ENCODE results near the gene SDCBP2. TPM values are rescaled to one million over a fixed set of nuclear protein-coding genes. Genes with fewer than 3 reads are reported as not detected.

Gene SDCBP2
- total RNA-seq, 1 donor from 2014 or later, result 1.2 TPM

GRCh38 chr20:1266167-1266973 lies 62.6 kb downstream of the SDCBP2 start, which contains the start of gene SNPH:
Gene SNPH (plus strand): TSS chr20:1266294. CDS start chr20:1296240, 29,946 bp downstream.
- H3K4me1 Mint-ChIP-seq, result peaks cover 12% of the 10 kb centered on the region

GRCh38 chr20:1265916-1266166 lies 63.1 kb downstream of the SDCBP2 start:
- Mint-ChIP-seq H3K9me3 (peaks cover 4% of the 10 kb centered on the region), H3K36me3 (ENCODE audit: low read depth) (no peaks in the 10 kb centered on the region), H3K27me3 (peaks cover 6% of the 10 kb centered on the region), H3K27ac (peak overlapping the region; percentile 36), H3K4me3 (peak overlapping the region; percentile 82), H3K4me1 (peaks cover 12% of the 10 kb centered on the region)
- DNase-seq (no peak), ATAC-seq (ENCODE audit: low read depth) (no peak)
- ChIA-PET POLR2A (interaction anchor here (0.7 kb wide), 1 partner anchor 47 kb away, joined by 8 read pairs; no protein-coding TSS in a partner anchor), CTCF (no interaction called here)
- intact Hi-C loops (cut with micrococcal nuclease), result loop anchor here (1.0 to 2.0 kb wide), 2 partner anchors 40 to 59 kb away; partner anchors contain the start of gene RAD21L1
- TF ChIP-seq CTCF (IDR thresholded peaks at IDR 0.05), result no peak

More at GRCh38 chr20:1266167-1266973, 62.6 kb downstream of the SDCBP2 start, which contains the start of gene SNPH:
- CTCF ChIA-PET, result interaction anchor here (1.3 kb wide), 1 partner anchor 158 kb away, joined by 3 read pairs; no protein-coding TSS in a partner anchor
- DNase-seq (peak; percentile 45), ATAC-seq (ENCODE audit: low read depth) (peak; percentile 92)
- Mint-ChIP-seq H3K4me3 (peak within 1 kb of the TSS; percentile 82), H3K27ac (peak within 1 kb of the TSS; percentile 36), H3K27me3 (peaks cover 3% of the 10 kb centered on the region), H3K9me3 (peaks cover 4% of the 10 kb centered on the region), H3K36me3 (ENCODE audit: low read depth) (no peaks in the 10 kb centered on the region)
- intact Hi-C loops (cut with micrococcal nuclease), result loop anchor here (1.0 to 2.0 kb wide), 2 partner anchors 40 to 58 kb away; partner anchors contain the start of gene RAD21L1
- no peak for TF ChIP-seq CTCF (IDR thresholded peaks at IDR 0.05)
- POLR2A ChIA-PET, result interaction anchor here (0.7 kb wide), 1 partner anchor 46 kb away, joined by 8 read pairs; no protein-coding TSS in a partner anchor

GRCh38 chr20:1265226-1265915 lies 63.6 kb downstream of the SDCBP2 start:
- intact Hi-C loops (cut with micrococcal nuclease), result no loop called here
- H3K4me1 Mint-ChIP-seq, result peaks cover 12% of the 10 kb centered on the region
- peak overlapping the region; percentile 36 for H3K27ac Mint-ChIP-seq
- POLR2A ChIA-PET, result no interaction called here
- H3K4me3 Mint-ChIP-seq, result peak overlapping the region; percentile 82
- no peaks in the 10 kb centered on the region for H3K36me3 Mint-ChIP-seq (ENCODE audit: low read depth)
- DNase-seq, result no peak
- no peak for TF ChIP-seq CTCF (IDR thresholded peaks at IDR 0.05)
- ATAC-seq (ENCODE audit: low read depth), result no peak
- CTCF ChIA-PET, result no interaction called here
- H3K27me3 Mint-ChIP-seq, result peaks cover 6% of the 10 kb centered on the region
- H3K9me3 Mint-ChIP-seq, result peaks cover 4% of the 10 kb centered on the region

GRCh38 chr20:1264727-1265126 lies 64.2 kb downstream of the SDCBP2 start:
- ChIA-PET POLR2A (no interaction called here), CTCF (no interaction called here)
- Mint-ChIP-seq H3K27me3 (peaks cover 6% of the 10 kb centered on the region), H3K9me3 (peaks cover 4% of the 10 kb centered on the region), H3K36me3 (ENCODE audit: low read depth) (no peaks in the 10 kb centered on the region), H3K4me1 (peaks cover 12% of the 10 kb centered on the region), H3K4me3 (no peak overlapping the region), H3K27ac (no peak overlapping the region)
- intact Hi-C loops (cut with micrococcal nuclease), result no loop called here
- DNase-seq (no peak), ATAC-seq (ENCODE audit: low read depth) (no peak)
- no peak for TF ChIP-seq CTCF (IDR thresholded peaks at IDR 0.05)

GRCh38 chr20:1263853-1264252 lies 65.1 kb downstream of the SDCBP2 start:
- Mint-ChIP-seq H3K27ac (no peak overlapping the region), H3K36me3 (ENCODE audit: low read depth) (no peaks in the 10 kb centered on the region), H3K4me1 (peaks cover 12% of the 10 kb centered on the region), H3K27me3 (peaks cover 6% of the 10 kb centered on the region), H3K9me3 (peaks cover 4% of the 10 kb centered on the region), H3K4me3 (no peak overlapping the region)
- TF ChIP-seq CTCF (IDR thresholded peaks at IDR 0.05), result no peak
- no peak for DNase-seq
- ChIA-PET POLR2A (no interaction called here), CTCF (no interaction called here)
- no peak for ATAC-seq (ENCODE audit: low read depth)
- intact Hi-C loops (cut with micrococcal nuclease), result no loop called here

Measured in activated B cell treated with CpG ODN at 0.5 μM for 24 hours (primary cell).